Neuronal stem cell (in vitro differentiated cells): ENCODE measurements around the gene AKAP9.

Experiments used
- DNase-seq: peaks from one replicate; pipeline ENCODE4 v3.0.0-alpha.2; 2013; ENCODE audit warnings: low spot score
- H2AFZ ChIP-seq: one replicate; pipeline ENCODE4 v1.6.1; 2013; ENCODE audit warnings: mild to moderate bottlenecking, low read length, inconsistent platforms
- H2AK5ac ChIP-seq: 2 replicates; pipeline ENCODE4 v1.6.1; 2013; ENCODE audit warnings: low read depth, mild to moderate bottlenecking, inconsistent platforms, low read length, moderate library complexity, mixed read lengths
- H2BK120ac ChIP-seq: 2 replicates; pipeline ENCODE4 v1.6.1; 2013; ENCODE audit warnings: low read depth, mild to moderate bottlenecking, inconsistent platforms, low read length, moderate library complexity, mixed read lengths
- H2BK12ac ChIP-seq: one replicate; pipeline ENCODE4 v1.6.1; 2013; ENCODE audit warnings: low read length, inconsistent platforms
- H2BK15ac ChIP-seq: 2 replicates; pipeline ENCODE4 v1.6.1; 2013; ENCODE audit warnings: mild to moderate bottlenecking, low read length, inconsistent platforms, mixed read lengths
- H2BK5ac ChIP-seq: one replicate; pipeline ENCODE4 v1.6.1; 2013; ENCODE audit warnings: inconsistent platforms, mild to moderate bottlenecking, low read length, moderate library complexity
- H3K14ac ChIP-seq: one replicate; pipeline ENCODE4 v1.6.1; 2013; ENCODE audit warnings: low read length, inconsistent platforms
- H3K18ac ChIP-seq: 2 replicates; pipeline ENCODE4 v1.6.1; 2013; ENCODE audit warnings: low read length, inconsistent platforms
- H3K23ac ChIP-seq: 2 replicates; pipeline ENCODE4 v1.6.1; 2013; ENCODE audit warnings: low read depth, mild to moderate bottlenecking, mixed read lengths, low read length, inconsistent platforms; ENCODE audit not compliant: poor library complexity
- H3K27ac ChIP-seq: replicated peaks from 3 replicates; pipeline ENCODE4 v1.5.1; 2013; ENCODE audit warnings: low read length, inconsistent platforms
- H3K27me3 ChIP-seq, 3 experiments: 2 replicates each; pipeline ENCODE4 v1.6.1; 2013; ENCODE audit warnings: low read length in 3 of 3, mild to moderate bottlenecking in 2 of 3, inconsistent platforms in 1 of 3, low read depth in 1 of 3, mixed read lengths in 1 of 3, moderate library complexity in 1 of 3; ENCODE audit not compliant: control insufficient read depth in 3 of 3, insufficient read depth in 3 of 3
- H3K36me3 ChIP-seq, 2 donors: replicated peaks in 1 of 2; 2 replicates each; pipeline ENCODE4 v1.6.1; 2013; ENCODE audit warnings: low read length in 2 of 2; ENCODE audit not compliant: control insufficient read depth in 2 of 2, insufficient read depth in 2 of 2
- H3K4ac ChIP-seq: 2 replicates; pipeline ENCODE4 v1.6.1; 2013; ENCODE audit warnings: inconsistent platforms, mild to moderate bottlenecking, low read length, moderate library complexity
- H3K4me1 ChIP-seq, 2 donors: 1 replicate in 1 of 2; 2 replicates in 1 of 2; pipeline ENCODE4 v1.6.1; 2013; ENCODE audit warnings: low read length in 2 of 2, low read depth in 1 of 2; ENCODE audit not compliant: control insufficient read depth in 2 of 2, insufficient read depth in 1 of 2
- H3K4me2 ChIP-seq: one replicate; pipeline ENCODE4 v1.6.1; 2013; ENCODE audit warnings: mild to moderate bottlenecking, low read length, inconsistent platforms; ENCODE audit not compliant: insufficient read depth, poor library complexity, severe bottlenecking
- H3K4me3 ChIP-seq, 2 donors: 2 replicates each; pipeline ENCODE4 v1.5.1; 2013; ENCODE audit warnings: low read length in 2 of 2, mild to moderate bottlenecking in 2 of 2, inconsistent platforms in 1 of 2, moderate library complexity in 1 of 2
- H3K79me1 ChIP-seq: one replicate; pipeline ENCODE4 v1.6.1; 2013; ENCODE audit warnings: low read depth, mild to moderate bottlenecking, inconsistent platforms, low read length, moderate library complexity
- H3K9ac ChIP-seq: one replicate; pipeline ENCODE4 v1.6.1; 2013; ENCODE audit warnings: mild to moderate bottlenecking, low read depth, low read length, inconsistent platforms; ENCODE audit not compliant: poor library complexity
- H3K9me3 ChIP-seq, 2 donors: replicated peaks in 1 of 2; 2 replicates each; pipeline versions ENCODE3 to v1.6.1; 2013; ENCODE audit warnings: low read length in 2 of 2, mild to moderate bottlenecking in 2 of 2, inconsistent platforms in 1 of 2, low read depth in 1 of 2, mixed read lengths in 1 of 2, moderate library complexity in 1 of 2; ENCODE audit not compliant: control insufficient read depth in 2 of 2, insufficient read depth in 1 of 2
- H4K8ac ChIP-seq: one replicate; pipeline ENCODE4 v1.6.1; 2013; ENCODE audit warnings: low read depth, mild to moderate bottlenecking, inconsistent platforms, low read length, moderate library complexity
- H4K91ac ChIP-seq: one replicate; pipeline ENCODE4 v1.6.1; 2013; ENCODE audit warnings: low read length, low read depth, mild to moderate bottlenecking, inconsistent platforms; ENCODE audit not compliant: poor library complexity
- WGBS, 2 donors: extraction: QIAGEN DNeasy Blood & Tissue Kit; methylation state at CpG; one replicate each; pipeline ENCODE4 v1.1.7; 2013; ENCODE audit warnings: missing lambda C conversion rate in 2 of 2, mixed read lengths in 1 of 2; ENCODE audit not compliant: insufficient read length in 2 of 2, insufficient replicate concordance in 1 of 2; ENCODE audit errors: extremely low coverage in 2 of 2; 5-methylcytosine and 5-hydroxymethylcytosine counted together

Gene AKAP9

GRCh38 chr7:92088266-92088665 is 147.6 kb downstream of the AKAP9 start:
- Histone ChIP-seq H4K8ac (no peak overlapping the region), H3K23ac (no peak overlapping the region), H2BK120ac (no peak overlapping the region), H3K4me3 (no peak overlapping the region), H2BK15ac (no peak overlapping the region), H3K9me3 (peaks cover 1 to 51% of the 10 kb centered on the region in 2 donors), H3K14ac (no peak overlapping the region), H3K36me3 (peaks cover 7 to 99% of the 10 kb centered on the region in 2 donors), H2BK5ac (no peak overlapping the region), H4K91ac (no peak overlapping the region), H2AK5ac (no peak overlapping the region), H3K27ac (no peak overlapping the region), H3K79me1 (no peaks in the 10 kb centered on the region), H3K4me2 (no peak overlapping the region), H2BK12ac (no peak overlapping the region), H3K4me1 (no peaks in the 10 kb centered on the region), H2AFZ (no peak overlapping the region), H3K27me3 (no peaks in the 10 kb centered on the region), H3K9ac (no peak overlapping the region), H3K18ac (no peak overlapping the region), H3K4ac (no peak overlapping the region)
- DNase-seq, result no peak
- no CpG with 5 or more reads among the region's 1 CpG for WGBS, 2 donors

- H3K27me3 ChIP-seq, result no peaks in the 10 kb centered on the region
- no peak overlapping the region for H2BK5ac ChIP-seq
- no CpG with 5 or more reads among the region's 1 CpG for WGBS, 2 donors
- H4K91ac ChIP-seq, result no peak overlapping the region
- no peak overlapping the region for H3K4me2 ChIP-seq
- no peak overlapping the region for H2BK15ac ChIP-seq
- H3K79me1 ChIP-seq, result no peaks in the 10 kb centered on the region
- no peak overlapping the region for H3K14ac ChIP-seq
- no peak for DNase-seq
- no peak overlapping the region for H3K4ac ChIP-seq
- no peak overlapping the region for H2BK12ac ChIP-seq
- H3K36me3 ChIP-seq, result peaks cover 7 to 91% of the 10 kb centered on the region in 2 donors
- no peak overlapping the region for H2AK5ac ChIP-seq
- H3K27ac ChIP-seq, result no peak overlapping the region
- H3K4me3 ChIP-seq, result no peak overlapping the region
- H3K18ac ChIP-seq, result no peak overlapping the region
- H2BK120ac ChIP-seq, result no peak overlapping the region
- H2AFZ ChIP-seq, result no peak overlapping the region
- peaks cover 0 to 35% of the 10 kb centered on the region in 2 donors for H3K9me3 ChIP-seq
- no peak overlapping the region for H3K23ac ChIP-seq
- no peak overlapping the region for H3K9ac ChIP-seq
- H3K4me1 ChIP-seq, result no peaks in the 10 kb centered on the region
- H4K8ac ChIP-seq, result no peak overlapping the region
These were observed 151.5 kb downstream of the AKAP9 start for GRCh38 chr7:92092210-92092609.

DNA sequence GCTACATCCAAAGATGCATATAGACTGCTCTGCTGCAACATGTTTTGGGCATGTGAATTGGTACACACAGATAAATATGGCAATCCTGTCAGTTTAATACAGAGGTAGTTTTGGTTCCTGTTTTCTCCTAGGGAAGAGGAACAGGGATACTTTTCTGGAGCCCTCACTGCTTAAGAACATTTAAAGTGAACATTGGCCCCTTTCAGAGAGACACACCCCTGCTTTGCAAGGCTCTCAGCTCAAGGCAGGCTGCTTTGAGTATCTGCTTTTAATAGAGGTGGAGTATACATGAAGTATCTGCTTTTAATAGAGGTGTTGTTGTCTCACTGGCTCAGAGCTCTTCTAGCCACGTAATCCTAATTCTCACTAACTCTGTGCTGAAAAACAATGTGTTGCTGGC is 154.7 kb downstream of the AKAP9 start:
- H3K4ac ChIP-seq, result no peak overlapping the region

GRCh38 chr7:92100534-92100933 is 159.9 kb downstream of the AKAP9 start:
- Histone ChIP-seq H3K9me3 (no peaks in the 10 kb centered on the region), H3K4me3 (no peak overlapping the region), H3K27ac (no peak overlapping the region), H2AFZ (no peak overlapping the region), H4K91ac (no peak overlapping the region), H3K79me1 (no peaks in the 10 kb centered on the region), H3K36me3 (peaks cover 16 to 91% of the 10 kb centered on the region in 2 donors), H3K18ac (no peak overlapping the region), H3K14ac (no peak overlapping the region), H2AK5ac (no peak overlapping the region), H4K8ac (no peak overlapping the region), H3K23ac (no peak overlapping the region), H3K4ac (no peak overlapping the region), H2BK5ac (no peak overlapping the region), H3K4me2 (no peak overlapping the region), H3K9ac (no peak overlapping the region), H2BK12ac (no peak overlapping the region), H2BK120ac (no peak overlapping the region), H3K27me3 (no peaks in the 10 kb centered on the region), H2BK15ac (no peak overlapping the region), H3K4me1 (no peaks in the 10 kb centered on the region)
- DNase-seq, result no peak
- WGBS, 2 donors, result no CpG with 5 or more reads among the region's 1 CpG

More for the DNA sequence above, 154.7 kb downstream of the AKAP9 start:
- H3K27me3 ChIP-seq, result no peaks in the 10 kb centered on the region
- H3K23ac ChIP-seq, result no peak overlapping the region
- no peak overlapping the region for H2BK5ac ChIP-seq
- H3K4me1 ChIP-seq, result no peaks in the 10 kb centered on the region
- H2BK120ac ChIP-seq, result no peak overlapping the region
- no peak overlapping the region for H2BK15ac ChIP-seq
- no peak overlapping the region for H2AFZ ChIP-seq
- H3K27ac ChIP-seq, result no peak overlapping the region
- H3K9me3 ChIP-seq, result peaks cover 0 to 7% of the 10 kb centered on the region in 2 donors
- peaks cover 14 to 91% of the 10 kb centered on the region in 2 donors for H3K36me3 ChIP-seq
- no peak overlapping the region for H3K9ac ChIP-seq
- H3K14ac ChIP-seq, result no peak overlapping the region
- H4K91ac ChIP-seq, result no peak overlapping the region
- no peak overlapping the region for H3K18ac ChIP-seq
- no peaks in the 10 kb centered on the region for H3K79me1 ChIP-seq
- no CpG with 5 or more reads among the region's 1 CpG for WGBS, 2 donors
- no peak overlapping the region for H3K4me3 ChIP-seq
- no peak overlapping the region for H2AK5ac ChIP-seq
- no peak for DNase-seq
- no peak overlapping the region for H2BK12ac ChIP-seq
- no peak overlapping the region for H3K4me2 ChIP-seq
- H4K8ac ChIP-seq, result no peak overlapping the region
